Breast epithelium (tissue), 3 donors: ENCODE measurements around the gene RFX4.

Experiments
- POLR2A ChIP-seq: fragments of 450-650 bp; IDR thresholded peaks from one replicate; pipeline ENCODE4 v1.6.1; 2016; ENCODE audit warnings: antibody characterized with exemption, mild to moderate bottlenecking, moderate library complexity
- TF ChIP-seq, protein P1 (sequence below), 3 donors: fragments of 450-650 bp; IDR thresholded peaks; one replicate each; pipeline ENCODE4 v1.5.1; 2016 to 2017; ENCODE audit warnings: antibody characterized with exemption in 3 of 3, mild to moderate bottlenecking in 3 of 3, moderate library complexity in 3 of 3

DNA sequence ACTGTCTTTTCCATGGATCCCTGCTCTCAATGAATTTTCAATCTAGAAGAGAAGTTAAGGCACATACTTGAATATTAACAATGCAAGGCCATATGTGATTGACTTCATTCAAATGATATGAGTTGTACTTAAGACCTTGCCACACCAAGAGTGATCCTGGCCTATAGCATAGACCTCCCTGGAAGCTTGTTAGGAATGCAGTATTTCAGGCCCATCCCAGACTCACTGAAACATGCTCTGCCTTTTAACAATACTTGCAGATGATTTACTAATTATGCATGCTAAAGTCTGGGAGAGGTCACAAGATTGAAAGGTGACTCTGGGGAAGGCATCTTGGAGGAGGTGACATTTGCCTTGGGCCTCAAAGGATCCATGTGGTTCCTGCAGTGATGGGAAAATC is 43.2 kb downstream of the RFX4 start:
- no peak for TF ChIP-seq POLR2A
- TF ChIP-seq, protein P1, sequence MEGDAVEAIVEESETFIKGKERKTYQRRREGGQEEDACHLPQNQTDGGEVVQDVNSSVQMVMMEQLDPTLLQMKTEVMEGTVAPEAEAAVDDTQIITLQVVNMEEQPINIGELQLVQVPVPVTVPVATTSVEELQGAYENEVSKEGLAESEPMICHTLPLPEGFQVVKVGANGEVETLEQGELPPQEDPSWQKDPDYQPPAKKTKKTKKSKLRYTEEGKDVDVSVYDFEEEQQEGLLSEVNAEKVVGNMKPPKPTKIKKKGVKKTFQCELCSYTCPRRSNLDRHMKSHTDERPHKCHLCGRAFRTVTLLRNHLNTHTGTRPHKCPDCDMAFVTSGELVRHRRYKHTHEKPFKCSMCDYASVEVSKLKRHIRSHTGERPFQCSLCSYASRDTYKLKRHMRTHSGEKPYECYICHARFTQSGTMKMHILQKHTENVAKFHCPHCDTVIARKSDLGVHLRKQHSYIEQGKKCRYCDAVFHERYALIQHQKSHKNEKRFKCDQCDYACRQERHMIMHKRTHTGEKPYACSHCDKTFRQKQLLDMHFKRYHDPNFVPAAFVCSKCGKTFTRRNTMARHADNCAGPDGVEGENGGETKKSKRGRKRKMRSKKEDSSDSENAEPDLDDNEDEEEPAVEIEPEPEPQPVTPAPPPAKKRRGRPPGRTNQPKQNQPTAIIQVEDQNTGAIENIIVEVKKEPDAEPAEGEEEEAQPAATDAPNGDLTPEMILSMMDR (IDR thresholded peaks at IDR 0.05): no peak
